GM12872 (cell line): ENCODE measurements around the gene CAMK2N1.

ENCODE experiments used
- CTCF ChIP-seq: IDR thresholded peaks from 3 replicates; pipeline ENCODE4 v1.5.1; 2011; ENCODE audit warnings: low read depth, mild to moderate bottlenecking, low read length, moderate library complexity; ENCODE audit not compliant: insufficient read depth

The CAMK2N1 gene

GRCh38 chr1:20432891-20433290 is 53.1 kb downstream of the CAMK2N1 start:
- no peak for TF ChIP-seq CTCF
